Sigmoid colon (tissue), 7 donors: Measurements from ENCODE around the gene RBM33. TPM values are rescaled to one million over a fixed set of nuclear protein-coding genes. Genes with fewer than 3 reads are reported as not detected.

Experiments
- DNase-seq: peaks from one replicate; pipeline ENCODE4 v3.0.0-alpha.2; 2019
- H3K27ac ChIP-seq, 4 donors: fragments of 200-600 bp; sonication (generic); one replicate each; pipeline ENCODE4 v1.5.1; 2016 to 2019; ENCODE audit warnings: mild to moderate bottlenecking in 1 of 4
- H3K27me3 ChIP-seq, 3 donors: fragments of 200-600 bp; sonication (generic); one replicate each; pipeline ENCODE4 v1.5.1; 2019; ENCODE audit warnings: mild to moderate bottlenecking in 1 of 3
- H3K36me3 ChIP-seq, 4 donors: fragments of 200-600 bp; sonication (generic); one replicate each; pipeline ENCODE4 v1.5.1; 2016 to 2019
- H3K4me1 ChIP-seq, 4 donors: fragments of 200-600 bp; sonication (generic); one replicate each; pipeline ENCODE4 v1.5.1; 2017 to 2019
- H3K4me3 ChIP-seq, 4 donors: fragments of 200-600 bp; sonication (generic); one replicate each; pipeline ENCODE4 v1.5.1; 2017 to 2019; ENCODE audit warnings: mild to moderate bottlenecking in 2 of 4, moderate library complexity in 1 of 4
- H3K9me3 ChIP-seq, 4 donors: fragments of 200-600 bp in 3 of 4; sonication (generic) in 3 of 4; one replicate each; pipeline versions ENCODE4 v1.5.1 to v1.6.1; 2013 to 2019
- EP300 ChIP-seq, 4 donors: sonication (generic); formaldehyde crosslinking; IDR thresholded peaks; one replicate each; pipeline ENCODE4 v1.6.1; 2017; ENCODE audit warnings: antibody characterized with exemption in 4 of 4
- POLR2A ChIP-seq, 2 donors: fragments of 450-650 bp; IDR thresholded peaks; one replicate each; pipeline ENCODE4 v1.6.1; 2016; ENCODE audit warnings: antibody characterized with exemption in 2 of 2, mild to moderate bottlenecking in 2 of 2, moderate library complexity in 2 of 2
- POLR2AphosphoS5 ChIP-seq, 4 donors: sonication (generic); formaldehyde crosslinking; IDR thresholded peaks; one replicate each; pipeline ENCODE4 v1.6.1; 2017; ENCODE audit warnings: antibody characterized with exemption in 4 of 4
- WGBS, 2 donors: extraction: QIAGEN DNeasy Blood & Tissue Kit; methylation state at CpG; one replicate each; pipeline ENCODE4 v1.1.7; 2013; 5-methylcytosine and 5-hydroxymethylcytosine counted together
- intact Hi-C: fragments of 100-400 bp; cut with DNase I; formaldehyde crosslinking; loops from one replicate; pipeline ENCODE4 v1.15.1; 2023
- polyA plus RNA-seq, 3 donors: library from polyadenylated mRNA; stranded (reverse); fragments of 200-250 nt; gene quantifications; one replicate each; pipeline ENCODE4 v1.2.3, GENCODE V29; 2013
- total RNA-seq, 4 donors: library from RNA; depleted of rRNA; stranded (reverse); fragments of >200 nt; gene quantifications; one replicate each; pipeline ENCODE4 v1.1.0, GENCODE V29; 2016
- TF ChIP-seq, protein P1 (sequence below), 4 experiments: fragments of 450-650 bp in 3 of 4; fragments of 200-600 bp in 1 of 4; IDR thresholded peaks; one replicate each; pipeline ENCODE4 v1.5.1; 2016 to 2019; ENCODE audit warnings: antibody characterized with exemption in 4 of 4, mild to moderate bottlenecking in 3 of 4, moderate library complexity in 2 of 4
- donor health status: healthy with polysubstance abuse.
- donor health status: Bipolar disorder and iron deficiency.
- donor health status: healthy.

The RBM33 gene
- total and polyA plus RNA-seq, 7 donors: 3.6 to 60.4 (median 30.8) TPM

DNA sequence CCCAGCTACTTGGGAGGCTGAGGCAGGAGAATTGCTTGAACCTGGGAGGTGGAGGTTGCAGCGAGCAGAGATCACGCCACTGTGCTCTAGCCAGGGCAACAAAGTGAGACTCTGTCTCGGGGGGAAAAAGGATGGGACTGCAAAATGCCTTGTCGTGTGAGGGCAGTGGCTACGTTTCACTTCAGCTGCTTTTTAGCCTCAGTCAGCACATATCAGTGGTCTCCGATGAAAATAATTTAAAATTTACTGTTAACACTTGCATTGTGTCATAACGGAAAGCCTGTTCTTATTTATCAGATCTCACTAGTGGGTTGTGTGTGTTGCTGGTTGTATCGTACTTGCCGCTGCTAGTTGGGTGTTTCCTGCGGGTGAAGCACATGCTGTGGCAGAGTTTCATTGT, 61.9 kb downstream of the RBM33 start:
- Histone ChIP-seq H3K4me1 (no peaks in the 10 kb centered on the region), H3K36me3 (peaks cover 8 to 90% (median 25%) of the 10 kb centered on the region in 4 donors), H3K9me3 (no peaks in the 10 kb centered on the region), H3K27ac (no peak overlapping the region), H3K27me3 (no peaks in the 10 kb centered on the region), H3K4me3 (no peak overlapping the region)
- DNase-seq: no peak
- 93 to 96% methylated on average over 10 of the region's 10 CpGs for WGBS, 2 donors
- intact Hi-C loops: no loop called here
- TF ChIP-seq POLR2A (IDR thresholded peaks at IDR 0.05) (no peak), POLR2AphosphoS5 (IDR thresholded peaks at IDR 0.05) (no peak), EP300 (IDR thresholded peaks at IDR 0.05) (no peak)
- TF ChIP-seq, protein P1, sequence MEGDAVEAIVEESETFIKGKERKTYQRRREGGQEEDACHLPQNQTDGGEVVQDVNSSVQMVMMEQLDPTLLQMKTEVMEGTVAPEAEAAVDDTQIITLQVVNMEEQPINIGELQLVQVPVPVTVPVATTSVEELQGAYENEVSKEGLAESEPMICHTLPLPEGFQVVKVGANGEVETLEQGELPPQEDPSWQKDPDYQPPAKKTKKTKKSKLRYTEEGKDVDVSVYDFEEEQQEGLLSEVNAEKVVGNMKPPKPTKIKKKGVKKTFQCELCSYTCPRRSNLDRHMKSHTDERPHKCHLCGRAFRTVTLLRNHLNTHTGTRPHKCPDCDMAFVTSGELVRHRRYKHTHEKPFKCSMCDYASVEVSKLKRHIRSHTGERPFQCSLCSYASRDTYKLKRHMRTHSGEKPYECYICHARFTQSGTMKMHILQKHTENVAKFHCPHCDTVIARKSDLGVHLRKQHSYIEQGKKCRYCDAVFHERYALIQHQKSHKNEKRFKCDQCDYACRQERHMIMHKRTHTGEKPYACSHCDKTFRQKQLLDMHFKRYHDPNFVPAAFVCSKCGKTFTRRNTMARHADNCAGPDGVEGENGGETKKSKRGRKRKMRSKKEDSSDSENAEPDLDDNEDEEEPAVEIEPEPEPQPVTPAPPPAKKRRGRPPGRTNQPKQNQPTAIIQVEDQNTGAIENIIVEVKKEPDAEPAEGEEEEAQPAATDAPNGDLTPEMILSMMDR (IDR thresholded peaks at IDR 0.05): no peak

DNA sequence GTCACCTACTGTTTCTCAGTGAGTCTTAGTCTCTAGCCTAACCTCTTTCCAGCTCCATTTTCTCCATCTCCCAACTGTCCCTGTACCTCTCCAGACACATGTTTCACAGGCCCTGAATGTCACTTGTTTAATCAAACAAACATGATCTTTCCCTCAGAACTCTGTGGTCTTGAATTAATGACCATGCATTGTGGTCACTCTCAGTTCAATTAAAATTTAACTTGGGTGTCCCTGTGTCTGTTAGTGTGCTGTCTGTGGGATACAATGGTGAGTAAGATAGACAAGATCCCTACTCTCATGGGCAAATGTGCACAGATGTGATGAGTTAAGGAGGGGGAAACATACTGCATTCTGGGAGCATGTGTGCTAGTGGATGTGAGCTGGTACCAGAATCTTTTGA, 65.0 kb downstream of the RBM33 start:
- H3K27ac ChIP-seq: no peak overlapping the region
- H3K9me3 ChIP-seq: no peaks in the 10 kb centered on the region
- DNase-seq: no peak
- H3K4me3 ChIP-seq: no peak overlapping the region
- no peaks in the 10 kb centered on the region for H3K27me3 ChIP-seq
- H3K4me1 ChIP-seq: no peaks in the 10 kb centered on the region
- peaks cover 15 to 75% (median 22%) of the 10 kb centered on the region in 4 donors for H3K36me3 ChIP-seq
- TF ChIP-seq, protein P1 (IDR thresholded peaks at IDR 0.05): no peak
- TF ChIP-seq POLR2AphosphoS5 (IDR thresholded peaks at IDR 0.05): no peak
- no peak for TF ChIP-seq EP300 (IDR thresholded peaks at IDR 0.05)
- TF ChIP-seq POLR2A (IDR thresholded peaks at IDR 0.05): no peak
- intact Hi-C loops: no loop called here

DNA sequence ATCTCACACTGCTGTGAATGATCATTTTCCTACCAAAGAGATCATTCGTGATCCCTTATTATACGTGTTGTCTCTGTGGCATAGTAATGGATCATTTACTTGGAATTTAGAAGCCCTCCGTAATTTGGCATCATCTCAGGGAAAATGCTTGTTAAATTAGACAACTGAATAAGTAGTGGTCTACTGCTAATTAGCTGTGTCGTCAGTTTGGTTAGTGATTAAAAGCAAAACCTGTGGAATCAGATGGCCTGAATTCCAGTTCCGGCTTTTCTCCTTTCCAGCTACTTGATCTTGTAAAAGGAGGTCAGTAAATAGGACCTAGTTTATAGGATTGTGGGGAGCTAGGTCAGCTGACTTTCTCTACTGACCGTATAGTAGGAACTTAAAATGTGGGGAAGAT, 65.6 kb downstream of the RBM33 start:
- Histone ChIP-seq H3K36me3 (peaks cover 15 to 76% (median 22%) of the 10 kb centered on the region in 4 donors), H3K27me3 (no peaks in the 10 kb centered on the region), H3K27ac (no peak overlapping the region), H3K4me3 (no peak overlapping the region), H3K4me1 (no peaks in the 10 kb centered on the region), H3K9me3 (no peaks in the 10 kb centered on the region)
- intact Hi-C loops: loop anchor here (10.0 kb wide), 1 partner anchor 55 kb away; no protein-coding TSS in a partner anchor
- TF ChIP-seq, protein P1 (IDR thresholded peaks at IDR 0.05): no peak
- TF ChIP-seq EP300 (IDR thresholded peaks at IDR 0.05) (no peak), POLR2AphosphoS5 (IDR thresholded peaks at IDR 0.05) (no peak), POLR2A (IDR thresholded peaks at IDR 0.05) (no peak)
- 87 to 89% methylated on average over 6 of the region's 6 CpGs for WGBS, 2 donors
- no peak for DNase-seq

DNA sequence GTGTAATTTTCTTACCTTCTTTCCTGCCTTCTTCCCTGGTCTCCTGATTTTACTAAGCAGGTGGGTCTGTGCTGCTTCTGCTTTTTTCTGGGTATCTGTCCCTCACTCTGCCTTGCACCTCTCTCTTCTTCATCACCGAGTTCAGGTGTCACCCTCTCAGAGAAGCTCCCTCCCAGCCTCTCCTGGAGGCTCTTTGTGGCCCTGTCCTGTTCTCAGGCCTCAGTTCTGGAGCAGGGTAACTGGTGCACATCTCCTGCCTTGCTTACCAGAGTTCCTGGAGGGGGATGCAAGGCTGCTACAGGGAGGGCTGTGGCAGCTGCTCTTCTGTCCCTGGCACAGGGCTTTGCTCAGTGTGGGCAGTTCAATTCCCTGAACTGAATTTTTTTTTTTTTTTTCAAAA, 66.1 kb downstream of the RBM33 start:
- no peaks in the 10 kb centered on the region for H3K4me1 ChIP-seq
- no peaks in the 10 kb centered on the region for H3K9me3 ChIP-seq
- no peak for DNase-seq
- intact Hi-C loops: loop anchor here (10.0 kb wide), 1 partner anchor 56 kb away; no protein-coding TSS in a partner anchor
- H3K4me3 ChIP-seq: no peak overlapping the region
- peaks cover 15 to 80% (median 22%) of the 10 kb centered on the region in 4 donors for H3K36me3 ChIP-seq
- TF ChIP-seq, protein P1 (IDR thresholded peaks at IDR 0.05): no peak
- TF ChIP-seq POLR2A (IDR thresholded peaks at IDR 0.05) (no peak), EP300 (IDR thresholded peaks at IDR 0.05) (no peak), POLR2AphosphoS5 (IDR thresholded peaks at IDR 0.05) (no peak)
- no peaks in the 10 kb centered on the region for H3K27me3 ChIP-seq
- H3K27ac ChIP-seq: no peak overlapping the region
- WGBS, 2 donors: 76 to 83% methylated on average over 1 of the region's 1 CpG

DNA sequence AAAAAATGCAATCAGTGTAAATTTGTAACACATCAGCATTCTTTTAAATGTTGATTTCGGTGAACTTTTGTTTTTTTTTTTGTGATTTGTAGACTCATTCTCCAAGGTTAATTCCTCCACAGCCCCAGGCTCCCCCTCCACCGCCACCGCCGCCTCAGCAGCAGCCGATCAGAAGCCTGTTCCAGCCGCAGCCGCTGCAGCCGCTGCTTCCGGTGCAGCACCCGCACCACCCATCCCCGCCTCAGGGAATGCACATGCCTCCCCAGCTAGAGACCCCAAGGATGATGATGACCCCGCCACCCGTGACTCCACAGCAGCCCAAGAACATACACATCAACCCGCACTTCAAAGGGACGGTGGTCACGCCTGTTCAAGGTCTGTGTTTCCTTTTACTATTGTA, 66.6 kb downstream of the RBM33 start:
- intact Hi-C loops: loop anchor here (10.0 kb wide), 1 partner anchor 56 kb away; no protein-coding TSS in a partner anchor
- 96 to 97% methylated on average over 16 of the region's 16 CpGs for WGBS, 2 donors
- Histone ChIP-seq H3K27ac (no peak overlapping the region), H3K4me3 (no peak overlapping the region), H3K27me3 (no peaks in the 10 kb centered on the region), H3K9me3 (no peaks in the 10 kb centered on the region), H3K36me3 (peaks cover 15 to 77% (median 22%) of the 10 kb centered on the region in 4 donors), H3K4me1 (no peaks in the 10 kb centered on the region)
- DNase-seq: no peak
- TF ChIP-seq, protein P1 (IDR thresholded peaks at IDR 0.05): no peak
- no peak for TF ChIP-seq EP300 (IDR thresholded peaks at IDR 0.05)
- no peak for TF ChIP-seq POLR2A (IDR thresholded peaks at IDR 0.05)
- TF ChIP-seq POLR2AphosphoS5 (IDR thresholded peaks at IDR 0.05): no peak
